HEK293 (cell line): ENCODE results near the gene CDK14.

ENCODE experiments used
- CTCF ChIA-PET: fragments of 350-600 bp; formaldehyde crosslinking; extraction: SDS; loops from one replicate; lab custom pipeline; 2021; ENCODE audit warnings: antibody characterized with exemption; lab: Yijun Ruan, JAX
- POLR2A ChIA-PET: fragments of 300-600 bp; formaldehyde crosslinking; extraction: SDS; loops from one replicate; lab custom pipeline; 2020; ENCODE audit warnings: antibody characterized with exemption, inconsistent platforms; lab: Yijun Ruan, JAX
- H3K27ac ChIP-seq: fragments of 200-500 bp; sonication (Bioruptor generic); 2 replicates; pipeline ENCODE4 v1.5.1; 2014; ENCODE audit warnings: low read depth, low read length, control low read depth, inconsistent platforms; ENCODE audit errors: extremely low read depth
- H3K36me3 ChIP-seq, 2 experiments: fragments of 200-500 bp in 1 of 2; sonication (Bioruptor generic) in 1 of 2; 1 replicate in 1 of 2; 2 replicates in 1 of 2; pipeline ENCODE4 v1.5.1; 2014 to 2017; ENCODE audit warnings: inconsistent platforms in 2 of 2, low read length in 2 of 2; ENCODE audit not compliant: control insufficient read depth in 2 of 2, insufficient read depth in 1 of 2
- H3K4me1 ChIP-seq: fragments of 200-500 bp; sonication (Bioruptor generic); 2 replicates; pipeline ENCODE4 v1.5.1; 2014; ENCODE audit warnings: mild to moderate bottlenecking, low read length, inconsistent platforms; ENCODE audit not compliant: control insufficient read depth, insufficient read depth
- H3K4me3 ChIP-seq: 2 replicates; pipeline ENCODE4 v1.5.1; 2011; ENCODE audit warnings: low read depth, mild to moderate bottlenecking, control low read depth, low read length, moderate library complexity
- H3K9me3 ChIP-seq: fragments of 200-500 bp; sonication (Bioruptor generic); 2 replicates; pipeline ENCODE4 v1.5.1; 2014; ENCODE audit warnings: low read depth, low read length, inconsistent platforms; ENCODE audit not compliant: control insufficient read depth, insufficient read depth
- GLIS1 ChIP-seq: fragments of 450-650 bp; formaldehyde crosslinking; IDR thresholded peaks from 2 replicates; pipeline ENCODE4 v1.5.1; 2016; ENCODE audit warnings: missing biosample characterization, missing genetic modification characterization
- HOXA7 ChIP-seq: sonication (generic); formaldehyde crosslinking; IDR thresholded peaks from 2 replicates; pipeline ENCODE4 v1.8.1; 2022; ENCODE audit warnings: missing genetic modification reagents, borderline replicate concordance
- KLF1 ChIP-seq: fragments of 450-650 bp; formaldehyde crosslinking; IDR thresholded peaks from 2 replicates; pipeline ENCODE4 v1.5.1; 2016; ENCODE audit warnings: missing biosample characterization, missing genetic modification characterization
- PRDM1 ChIP-seq: fragments of 450-650 bp; formaldehyde crosslinking; IDR thresholded peaks from 2 replicates; pipeline ENCODE4; 2016; ENCODE audit warnings: missing biosample characterization, missing genetic modification characterization
- SP3 ChIP-seq: fragments of 450-650 bp; formaldehyde crosslinking; IDR thresholded peaks from 2 replicates; pipeline ENCODE4 v1.5.1; 2016; ENCODE audit warnings: missing biosample characterization, missing genetic modification characterization
- SP7 ChIP-seq: fragments of 450-650 bp; formaldehyde crosslinking; IDR thresholded peaks from 2 replicates; pipeline ENCODE4 v1.5.1; 2016; ENCODE audit warnings: missing biosample characterization, missing genetic modification characterization
- ZBTB1 ChIP-seq: fragments of 450-650 bp; formaldehyde crosslinking; IDR thresholded peaks from 2 replicates; pipeline ENCODE4 v1.5.1; 2016; ENCODE audit warnings: missing biosample characterization, missing genetic modification characterization
- ZFP69B ChIP-seq: fragments of 450-650 bp; formaldehyde crosslinking; IDR thresholded peaks from 2 replicates; pipeline ENCODE4 v1.5.1; 2016; ENCODE audit warnings: missing biosample characterization, missing genetic modification characterization
- ZNF2 ChIP-seq: fragments of 450-650 bp; formaldehyde crosslinking; IDR thresholded peaks from 2 replicates; pipeline ENCODE4 v1.5.1; 2016; ENCODE audit warnings: missing biosample characterization, missing genetic modification characterization
- ZNF202 ChIP-seq: fragments of 450-650 bp; formaldehyde crosslinking; IDR thresholded peaks from 2 replicates; pipeline ENCODE4 v1.5.1; 2016; ENCODE audit warnings: missing biosample characterization, missing genetic modification characterization, borderline replicate concordance
- ZNF274 ChIP-seq, 2 experiments: fragments of 200-500 bp in 1 of 2; fragments of 450-650 bp in 1 of 2; sonication (Bioruptor generic) in 1 of 2; formaldehyde crosslinking in 1 of 2; IDR thresholded peaks; 2 replicates each; pipeline versions ENCODE4 v1.5.1 to v1.6.1; 2014 to 2016; ENCODE audit warnings: borderline replicate concordance in 1 of 2, inconsistent platforms in 1 of 2, low read length in 1 of 2, missing biosample characterization in 1 of 2, missing genetic modification characterization in 1 of 2
- ZNF335 ChIP-seq: fragments of 450-650 bp; formaldehyde crosslinking; conservative IDR thresholded peaks from 2 replicates; pipeline ENCODE4 v1.5.1; 2016; ENCODE audit warnings: missing biosample characterization, missing genetic modification characterization
- ZNF37A ChIP-seq: fragments of 450-650 bp; IDR thresholded peaks from 2 replicates; pipeline ENCODE4 v1.5.1; 2018; ENCODE audit warnings: missing biosample characterization, missing genetic modification characterization
- ZNF416 ChIP-seq: fragments of 450-650 bp; formaldehyde crosslinking; IDR thresholded peaks from 2 replicates; pipeline ENCODE4 v1.5.1; 2016; ENCODE audit warnings: missing biosample characterization, missing genetic modification characterization
- ZNF426 ChIP-seq: fragments of 450-650 bp; formaldehyde crosslinking; IDR thresholded peaks from 2 replicates; pipeline ENCODE4 v1.5.1; 2017; ENCODE audit warnings: missing biosample characterization, missing genetic modification characterization, mild to moderate bottlenecking, inconsistent platforms, moderate library complexity
- ZNF529 ChIP-seq: fragments of 450-650 bp; formaldehyde crosslinking; IDR thresholded peaks from 2 replicates; pipeline ENCODE4 v1.5.1; 2017; ENCODE audit warnings: missing genetic modification characterization, missing biosample characterization; ENCODE audit not compliant: insufficient replicate concordance
- ZNF544 ChIP-seq: fragments of 450-650 bp; formaldehyde crosslinking; IDR thresholded peaks from 2 replicates; pipeline ENCODE4 v1.5.0; 2017; ENCODE audit warnings: missing biosample characterization, missing genetic modification characterization
- ZNF548 ChIP-seq: fragments of 450-650 bp; formaldehyde crosslinking; IDR thresholded peaks from 2 replicates; pipeline ENCODE4 v1.5.1; 2016; ENCODE audit warnings: missing biosample characterization, missing genetic modification characterization
- ZNF549 ChIP-seq: fragments of 450-650 bp; IDR thresholded peaks from 2 replicates; pipeline ENCODE4 v1.5.1; 2018; ENCODE audit warnings: missing biosample characterization, missing genetic modification characterization, mild to moderate bottlenecking, inconsistent platforms, moderate library complexity
- ZNF555 ChIP-seq: fragments of 450-650 bp; formaldehyde crosslinking; conservative IDR thresholded peaks from 2 replicates; pipeline ENCODE4 v1.5.1; 2017; ENCODE audit warnings: missing biosample characterization, mild to moderate bottlenecking, missing genetic modification characterization, inconsistent platforms
- ZNF596 ChIP-seq: fragments of 450-650 bp; IDR thresholded peaks from 2 replicates; pipeline ENCODE4 v1.5.0; 2018; ENCODE audit warnings: missing biosample characterization, mild to moderate bottlenecking, missing genetic modification characterization, moderate library complexity
- ZNF624 ChIP-seq: fragments of 450-650 bp; formaldehyde crosslinking; IDR thresholded peaks from 2 replicates; pipeline ENCODE4 v1.5.1; 2017; ENCODE audit warnings: missing biosample characterization, missing genetic modification characterization
- TF ChIP-seq, protein P1 (sequence below): fragments of 450-650 bp; formaldehyde crosslinking; IDR thresholded peaks from 2 replicates; pipeline ENCODE4 v1.5.1; 2016; ENCODE audit warnings: missing biosample characterization, missing genetic modification characterization
- TF ChIP-seq, protein P2 (sequence below): fragments of 450-650 bp; formaldehyde crosslinking; IDR thresholded peaks from 2 replicates; pipeline ENCODE4 v1.5.1; 2016; ENCODE audit warnings: missing biosample characterization, missing genetic modification characterization
- TF ChIP-seq, protein P3 (sequence below): fragments of 450-650 bp; formaldehyde crosslinking; IDR thresholded peaks from 2 replicates; pipeline ENCODE4 v1.5.1; 2017; ENCODE audit warnings: missing biosample characterization, mild to moderate bottlenecking, missing genetic modification characterization, moderate library complexity

CDK14 gene

DNA sequence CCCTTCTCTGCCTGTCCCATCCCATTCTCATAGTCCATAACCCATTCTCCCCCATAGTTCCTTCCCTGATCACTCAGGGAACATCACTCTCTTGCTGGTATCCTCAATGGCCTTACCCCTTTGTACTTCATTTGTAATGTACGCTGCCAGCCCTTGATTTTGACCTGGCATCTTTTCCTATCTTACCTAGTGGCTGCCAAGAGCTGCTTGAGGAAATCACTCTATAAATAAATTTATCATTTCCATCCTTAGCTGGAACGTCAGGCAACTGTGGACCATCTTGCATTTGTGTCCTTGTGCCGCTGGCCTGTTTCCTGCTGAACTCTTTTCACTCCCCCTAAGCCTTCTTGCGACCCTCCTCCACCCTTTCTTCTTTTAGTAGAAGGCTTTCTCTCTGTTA, 14.0 kb downstream of the CDK14 start:
- no peak overlapping the region for H3K4me3 ChIP-seq
- POLR2A ChIA-PET = no interaction called here
- CTCF ChIA-PET = interaction anchor here (0.6 to 1.2 kb wide), 3 partner anchors 13 to 60 kb away, joined by 3 to 4 read pairs (median 3); partner anchors contain the start of gene CDK14

DNA sequence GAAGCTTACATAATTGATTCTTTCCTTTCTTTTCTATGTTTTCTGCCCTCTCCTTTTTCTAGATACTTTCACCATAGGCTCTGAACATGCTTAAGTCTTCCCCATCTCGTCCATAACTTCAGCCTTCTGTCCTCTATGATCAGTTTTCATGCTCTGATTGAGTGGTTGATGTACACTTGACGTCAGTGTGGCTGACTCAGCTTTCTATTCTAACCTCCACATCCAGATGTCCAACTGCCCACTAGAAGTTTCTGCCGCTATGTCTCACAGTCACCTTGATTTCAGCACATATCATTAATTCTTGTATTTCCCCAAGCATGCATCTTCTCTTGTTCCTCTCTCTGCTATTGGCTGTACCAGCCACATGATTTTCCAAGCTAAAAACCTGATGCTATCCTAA, 15.0 kb downstream of the CDK14 start:
- TF ChIP-seq, protein P1, sequence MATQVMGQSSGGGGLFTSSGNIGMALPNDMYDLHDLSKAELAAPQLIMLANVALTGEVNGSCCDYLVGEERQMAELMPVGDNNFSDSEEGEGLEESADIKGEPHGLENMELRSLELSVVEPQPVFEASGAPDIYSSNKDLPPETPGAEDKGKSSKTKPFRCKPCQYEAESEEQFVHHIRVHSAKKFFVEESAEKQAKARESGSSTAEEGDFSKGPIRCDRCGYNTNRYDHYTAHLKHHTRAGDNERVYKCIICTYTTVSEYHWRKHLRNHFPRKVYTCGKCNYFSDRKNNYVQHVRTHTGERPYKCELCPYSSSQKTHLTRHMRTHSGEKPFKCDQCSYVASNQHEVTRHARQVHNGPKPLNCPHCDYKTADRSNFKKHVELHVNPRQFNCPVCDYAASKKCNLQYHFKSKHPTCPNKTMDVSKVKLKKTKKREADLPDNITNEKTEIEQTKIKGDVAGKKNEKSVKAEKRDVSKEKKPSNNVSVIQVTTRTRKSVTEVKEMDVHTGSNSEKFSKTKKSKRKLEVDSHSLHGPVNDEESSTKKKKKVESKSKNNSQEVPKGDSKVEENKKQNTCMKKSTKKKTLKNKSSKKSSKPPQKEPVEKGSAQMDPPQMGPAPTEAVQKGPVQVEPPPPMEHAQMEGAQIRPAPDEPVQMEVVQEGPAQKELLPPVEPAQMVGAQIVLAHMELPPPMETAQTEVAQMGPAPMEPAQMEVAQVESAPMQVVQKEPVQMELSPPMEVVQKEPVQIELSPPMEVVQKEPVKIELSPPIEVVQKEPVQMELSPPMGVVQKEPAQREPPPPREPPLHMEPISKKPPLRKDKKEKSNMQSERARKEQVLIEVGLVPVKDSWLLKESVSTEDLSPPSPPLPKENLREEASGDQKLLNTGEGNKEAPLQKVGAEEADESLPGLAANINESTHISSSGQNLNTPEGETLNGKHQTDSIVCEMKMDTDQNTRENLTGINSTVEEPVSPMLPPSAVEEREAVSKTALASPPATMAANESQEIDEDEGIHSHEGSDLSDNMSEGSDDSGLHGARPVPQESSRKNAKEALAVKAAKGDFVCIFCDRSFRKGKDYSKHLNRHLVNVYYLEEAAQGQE = no peak
- TF ChIP-seq, protein P2, sequence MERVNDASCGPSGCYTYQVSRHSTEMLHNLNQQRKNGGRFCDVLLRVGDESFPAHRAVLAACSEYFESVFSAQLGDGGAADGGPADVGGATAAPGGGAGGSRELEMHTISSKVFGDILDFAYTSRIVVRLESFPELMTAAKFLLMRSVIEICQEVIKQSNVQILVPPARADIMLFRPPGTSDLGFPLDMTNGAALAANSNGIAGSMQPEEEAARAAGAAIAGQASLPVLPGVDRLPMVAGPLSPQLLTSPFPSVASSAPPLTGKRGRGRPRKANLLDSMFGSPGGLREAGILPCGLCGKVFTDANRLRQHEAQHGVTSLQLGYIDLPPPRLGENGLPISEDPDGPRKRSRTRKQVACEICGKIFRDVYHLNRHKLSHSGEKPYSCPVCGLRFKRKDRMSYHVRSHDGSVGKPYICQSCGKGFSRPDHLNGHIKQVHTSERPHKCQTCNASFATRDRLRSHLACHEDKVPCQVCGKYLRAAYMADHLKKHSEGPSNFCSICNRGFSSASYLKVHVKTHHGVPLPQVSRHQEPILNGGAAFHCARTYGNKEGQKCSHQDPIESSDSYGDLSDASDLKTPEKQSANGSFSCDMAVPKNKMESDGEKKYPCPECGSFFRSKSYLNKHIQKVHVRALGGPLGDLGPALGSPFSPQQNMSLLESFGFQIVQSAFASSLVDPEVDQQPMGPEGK (tag by site-specific recombination) = no peak
- TF ChIP-seq GLIS1 (no peak), ZNF624 (tag by site-specific recombination) (no peak), ZNF544 (tag by site-specific recombination) (no peak), SP7 (tag by site-specific recombination) (no peak)
- TF ChIP-seq, protein P3, sequence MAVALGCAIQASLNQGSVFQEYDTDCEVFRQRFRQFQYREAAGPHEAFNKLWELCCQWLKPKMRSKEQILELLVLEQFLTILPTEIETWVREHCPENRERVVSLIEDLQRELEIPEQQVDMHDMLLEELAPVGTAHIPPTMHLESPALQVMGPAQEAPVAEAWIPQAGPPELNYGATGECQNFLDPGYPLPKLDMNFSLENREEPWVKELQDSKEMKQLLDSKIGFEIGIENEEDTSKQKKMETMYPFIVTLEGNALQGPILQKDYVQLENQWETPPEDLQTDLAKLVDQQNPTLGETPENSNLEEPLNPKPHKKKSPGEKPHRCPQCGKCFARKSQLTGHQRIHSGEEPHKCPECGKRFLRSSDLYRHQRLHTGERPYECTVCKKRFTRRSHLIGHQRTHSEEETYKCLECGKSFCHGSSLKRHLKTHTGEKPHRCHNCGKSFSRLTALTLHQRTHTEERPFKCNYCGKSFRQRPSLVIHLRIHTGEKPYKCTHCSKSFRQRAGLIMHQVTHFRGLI (tag by site-specific recombination) = no peak
- H3K4me1 ChIP-seq = no peaks in the 10 kb centered on the region
- no peaks in the 10 kb centered on the region for H3K36me3 ChIP-seq
- no peak overlapping the region for H3K4me3 ChIP-seq
- no peak overlapping the region for H3K27ac ChIP-seq
- POLR2A ChIA-PET = interaction anchor here (0.6 kb wide), 1 partner anchor 969 kb away, joined by 3 read pairs; no protein-coding TSS in a partner anchor
- CTCF ChIA-PET = interaction anchor here (0.9 to 1.3 kb wide), 3 partner anchors 8 to 18 kb away, joined by 3 to 4 read pairs (median 3); partner anchors contain the start of gene CDK14
- no peaks in the 10 kb centered on the region for H3K9me3 ChIP-seq

More for the DNA sequence above, 14.0 kb downstream of the CDK14 start:
- Histone ChIP-seq H3K9me3 (no peaks in the 10 kb centered on the region), H3K36me3 (no peaks in the 10 kb centered on the region), H3K27ac (no peak overlapping the region), H3K4me1 (no peaks in the 10 kb centered on the region)
- no peak for TF ChIP-seq ZNF548 (tag by site-specific recombination)
- TF ChIP-seq ZNF37A (tag by site-specific recombination) = no peak
- TF ChIP-seq ZNF2 (tag by site-specific recombination) = no peak
- TF ChIP-seq ZNF202 = no peak
- no peak for TF ChIP-seq ZNF274 (IDR thresholded peaks at IDR 0.05; ENCODE audit: low read length)
- no peak for TF ChIP-seq ZNF274 (tag by site-specific recombination; IDR thresholded peaks at IDR 0.05; ENCODE audit: borderline replicate concordance)
- TF ChIP-seq ZBTB1 (tag by site-specific recombination) = no peak
- TF ChIP-seq ZNF596 (tag by site-specific recombination) = no peak
- no peak for TF ChIP-seq ZFP69B (tag by site-specific recombination)
- TF ChIP-seq ZNF555 = no peak
- no peak for TF ChIP-seq ZNF335
- TF ChIP-seq SP3 = no peak
- TF ChIP-seq ZNF529 = no peak
- no peak for TF ChIP-seq ZNF549 (tag by site-specific recombination)
- no peak for TF ChIP-seq HOXA7 (CRISPR knock-in tag)
- TF ChIP-seq KLF1 (tag by site-specific recombination) = no peak
- TF ChIP-seq PRDM1 (tag by site-specific recombination) = no peak
- TF ChIP-seq ZNF416 (tag by site-specific recombination) = no peak
- no peak for TF ChIP-seq ZNF426 (tag by site-specific recombination)
